ENCODE measurements around the gene NTSR2. TPM values are rescaled to one million over a fixed set of nuclear protein-coding genes. Genes with fewer than 3 reads are reported as not detected.

Gene NTSR2
- total and polyA plus RNA-seq, 12 donors, result 0.10 to 0.15 TPM; not detected in 10

DNA sequence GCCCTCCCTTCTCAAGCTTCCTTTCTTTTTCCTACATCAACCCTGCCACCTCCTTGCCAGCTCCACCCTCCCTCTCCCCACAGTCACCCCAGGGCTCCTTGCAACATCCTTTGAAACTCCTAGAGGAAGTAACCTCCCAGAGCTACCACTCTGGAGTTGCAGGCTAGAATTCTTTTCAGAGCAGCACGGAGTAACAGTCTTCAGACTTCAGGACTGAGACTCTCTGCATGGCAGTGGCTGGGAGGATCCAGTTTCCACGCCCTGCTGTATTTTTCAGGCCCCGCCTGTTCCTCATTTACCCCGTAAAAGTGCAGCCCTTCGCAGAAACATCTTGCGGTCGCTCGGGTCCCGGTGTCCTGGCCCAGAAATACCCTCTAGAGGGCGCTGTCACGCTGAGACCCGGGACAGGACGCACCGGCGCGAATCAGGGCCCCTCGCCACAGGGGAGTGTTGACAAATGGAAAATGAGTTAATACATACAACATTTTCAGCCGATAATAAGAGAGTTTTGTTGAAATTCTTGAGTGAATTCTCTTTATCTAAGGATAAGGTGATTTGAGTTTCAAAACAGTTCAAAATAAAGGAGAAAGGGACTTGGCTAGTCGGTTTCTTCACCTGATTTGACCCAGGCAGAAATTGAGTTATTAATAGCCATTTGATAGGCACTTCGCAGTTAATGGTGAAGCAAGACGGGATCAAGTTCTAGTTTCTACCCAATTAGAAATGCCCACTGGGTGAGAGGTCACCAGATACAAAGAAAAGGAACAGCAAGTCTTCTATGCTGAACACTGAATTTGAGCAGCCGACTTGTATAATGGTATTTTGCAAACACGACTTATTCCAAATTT is 18.5 kb upstream of the NTSR2 start:
- Histone ChIP-seq H3K4me3 (peak overlapping the region in 8 of 10 donors; percentile 4 to 43 (median 31)), H3K9me3 (no peaks in the 10 kb centered on the region), H3K36me3 (no peaks in the 10 kb centered on the region), H3K4me1 (peaks cover 0 to 32% (median 19%) of the 10 kb centered on the region in 9 donors), H3K27ac (peak overlapping the region in 8 of 10 donors; percentile 1 to 69 (median 44)), H3K27me3 (peaks cover 0 to 17% (median 9%) of the 10 kb centered on the region in 7 donors)
- WGBS, 2 donors, result 5 to 7% methylated on average over 23 of the region's 23 CpGs
- intact Hi-C loops (cut with DNase I), result loop anchor here in 5 of 10 donors (1.0 to 10.0 kb wide), 4 partner anchors 58 to 214 kb away; partner anchors contain the start of gene LPIN1 (in 1 of the 5)
- peak; percentile 81 to 94 (median 88) for ATAC-seq
- TF ChIP-seq, protein P1, sequence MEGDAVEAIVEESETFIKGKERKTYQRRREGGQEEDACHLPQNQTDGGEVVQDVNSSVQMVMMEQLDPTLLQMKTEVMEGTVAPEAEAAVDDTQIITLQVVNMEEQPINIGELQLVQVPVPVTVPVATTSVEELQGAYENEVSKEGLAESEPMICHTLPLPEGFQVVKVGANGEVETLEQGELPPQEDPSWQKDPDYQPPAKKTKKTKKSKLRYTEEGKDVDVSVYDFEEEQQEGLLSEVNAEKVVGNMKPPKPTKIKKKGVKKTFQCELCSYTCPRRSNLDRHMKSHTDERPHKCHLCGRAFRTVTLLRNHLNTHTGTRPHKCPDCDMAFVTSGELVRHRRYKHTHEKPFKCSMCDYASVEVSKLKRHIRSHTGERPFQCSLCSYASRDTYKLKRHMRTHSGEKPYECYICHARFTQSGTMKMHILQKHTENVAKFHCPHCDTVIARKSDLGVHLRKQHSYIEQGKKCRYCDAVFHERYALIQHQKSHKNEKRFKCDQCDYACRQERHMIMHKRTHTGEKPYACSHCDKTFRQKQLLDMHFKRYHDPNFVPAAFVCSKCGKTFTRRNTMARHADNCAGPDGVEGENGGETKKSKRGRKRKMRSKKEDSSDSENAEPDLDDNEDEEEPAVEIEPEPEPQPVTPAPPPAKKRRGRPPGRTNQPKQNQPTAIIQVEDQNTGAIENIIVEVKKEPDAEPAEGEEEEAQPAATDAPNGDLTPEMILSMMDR (IDR thresholded peaks at IDR 0.05), result peak; percentile 71 to 93 (median 88)
- peak; percentile 80 to 84 for DNase-seq

DNA sequence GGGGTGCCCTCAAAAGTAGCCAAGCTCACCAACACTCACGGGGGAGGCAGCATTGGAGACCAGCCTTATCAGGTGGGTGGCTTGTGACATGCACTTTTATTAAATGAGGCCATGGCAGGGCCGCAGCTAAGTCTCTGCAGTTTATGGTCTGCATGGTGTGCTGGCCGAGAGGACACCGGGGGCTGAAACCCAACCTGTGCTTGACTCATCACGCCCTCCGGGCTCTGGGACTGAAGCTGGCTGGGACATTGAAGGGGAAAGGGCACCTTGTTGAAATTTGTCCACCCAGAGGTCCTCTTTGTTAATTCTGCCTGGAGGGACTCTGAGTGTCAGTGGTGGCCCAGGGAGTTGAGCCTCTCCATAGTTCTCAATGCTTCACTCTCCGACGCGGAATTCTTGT is 17.7 kb upstream of the NTSR2 start:
- TF ChIP-seq, protein P1 (IDR thresholded peaks at IDR 0.05), result no peak
- ATAC-seq (peak in 5 of 8 donors; percentile 4 to 37 (median 9)), DNase-seq (no peak)
- 65 to 69% methylated on average over 9 of the region's 9 CpGs for WGBS, 2 donors
- Histone ChIP-seq H3K4me3 (peak overlapping the region in 4 of 10 donors; percentile 27 to 43 (median 32)), H3K4me1 (peaks cover 0 to 27% (median 14%) of the 10 kb centered on the region in 9 donors), H3K36me3 (no peaks in the 10 kb centered on the region), H3K9me3 (no peaks in the 10 kb centered on the region), H3K27me3 (peaks cover 0 to 17% (median 9%) of the 10 kb centered on the region in 7 donors), H3K27ac (peak overlapping the region in 5 of 10 donors; percentile 37 to 69 (median 63))
- intact Hi-C loops (cut with DNase I), result loop anchor here in 5 of 10 donors (1.0 to 10.0 kb wide), 4 partner anchors 59 to 213 kb away; partner anchors contain the start of gene LPIN1 (in 1 of the 5)

DNA sequence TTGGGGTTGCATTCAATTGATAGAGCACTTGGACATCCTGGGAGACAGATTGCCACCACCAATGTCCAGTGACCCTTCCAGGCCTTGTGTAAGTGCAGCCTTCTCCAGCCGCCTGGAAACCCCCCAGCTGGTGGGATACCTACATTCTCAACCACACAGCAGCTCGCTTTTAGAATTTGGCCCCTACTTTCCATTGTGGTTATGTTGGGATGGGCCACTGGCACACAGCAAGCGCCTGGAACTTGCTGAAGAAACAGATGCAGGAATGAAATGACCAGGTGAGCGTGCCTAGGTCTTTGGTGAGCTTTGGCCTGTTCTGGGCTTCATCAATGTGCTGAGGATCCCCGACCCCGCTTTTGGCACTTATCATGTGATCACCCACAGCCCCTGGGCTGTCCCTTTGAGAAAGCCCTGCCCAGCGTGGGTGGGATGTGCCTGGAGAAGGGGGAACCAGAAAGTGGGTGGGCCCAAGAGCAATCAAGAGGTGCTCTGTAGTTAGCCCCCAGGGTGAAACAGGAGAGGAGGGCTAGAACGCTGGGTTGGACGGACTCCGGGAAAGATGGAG is 16.0 kb upstream of the NTSR2 start:
- no peak for ATAC-seq
- TF ChIP-seq, protein P1 (IDR thresholded peaks at IDR 0.05), result no peak
- Histone ChIP-seq H3K9me3 (no peaks in the 10 kb centered on the region), H3K4me3 (no peak overlapping the region), H3K27me3 (peaks cover 0 to 17% (median 9%) of the 10 kb centered on the region in 7 donors), H3K4me1 (peaks cover 0 to 23% (median 14%) of the 10 kb centered on the region in 9 donors), H3K36me3 (no peaks in the 10 kb centered on the region), H3K27ac (no peak overlapping the region)
- intact Hi-C loops (cut with DNase I), result loop anchor here in 3 of 10 donors (10.0 kb wide), 1 partner anchor 211 kb away; no protein-coding TSS in a partner anchor
- no peak for DNase-seq
- WGBS, 2 donors, result 94 to 98% methylated on average over 10 of the region's 10 CpGs

DNA sequence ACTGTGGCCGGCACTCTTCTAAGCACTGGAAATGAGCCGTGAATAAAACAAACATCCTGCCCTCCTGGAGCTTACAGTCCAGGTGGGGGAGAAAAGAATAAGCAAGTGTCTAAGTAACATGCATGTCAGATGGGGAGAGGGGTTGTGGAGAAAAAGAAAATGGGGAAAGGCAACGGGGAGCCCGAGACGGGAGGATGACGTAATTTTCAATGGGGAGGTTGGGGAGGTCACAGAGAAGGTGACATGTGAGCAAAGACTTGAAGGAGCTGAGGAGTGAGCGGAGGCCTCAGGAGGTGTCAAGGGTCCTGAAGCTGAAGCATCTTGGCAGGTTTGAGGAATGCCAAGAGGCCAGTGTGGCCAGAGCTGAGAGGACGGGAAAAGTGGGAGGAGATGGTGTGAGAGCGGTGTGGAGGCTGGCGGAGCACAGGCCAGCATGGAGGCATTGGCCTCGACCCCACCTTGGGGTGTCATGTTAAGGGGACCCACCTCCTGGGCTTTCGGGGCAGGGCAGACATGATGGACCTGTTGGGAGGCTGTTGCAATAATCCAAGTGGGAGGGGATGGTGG is 15.0 kb upstream of the NTSR2 start:
- intact Hi-C loops (cut with DNase I), result loop anchor here in 4 of 10 donors (5.0 to 10.0 kb wide), 2 partner anchors 203 to 210 kb away; no protein-coding TSS in a partner anchor
- DNase-seq, result no peak
- Histone ChIP-seq H3K4me3 (no peak overlapping the region), H3K27ac (no peak overlapping the region), H3K9me3 (no peaks in the 10 kb centered on the region), H3K36me3 (no peaks in the 10 kb centered on the region), H3K27me3 (peaks cover 0 to 20% (median 9%) of the 10 kb centered on the region in 7 donors), H3K4me1 (peaks cover 0 to 20% (median 14%) of the 10 kb centered on the region in 9 donors)
- TF ChIP-seq, protein P1 (IDR thresholded peaks at IDR 0.05), result no peak
- WGBS, 2 donors, result 84 to 87% methylated on average over 12 of the region's 12 CpGs
- no peak for ATAC-seq
